ENCODE results near the gene SERPINA1.

SERPINA1 gene

GRCh38 chr14:94367347-94368242 is 20.8 kb downstream of the SERPINA1 start:
- H3K4me3 ChIP-seq (ENCODE audit: low read depth, low read length) = no peak overlapping the region
- no peak for TF ChIP-seq CTCF (IDR thresholded peaks at IDR 0.05; ENCODE audit: borderline replicate concordance, insufficient read depth, low read depth, low read length)

- no peak for TF ChIP-seq CTCF (IDR thresholded peaks at IDR 0.05; ENCODE audit: borderline replicate concordance, insufficient read depth, low read depth, low read length)
Observed at GRCh38 chr14:94366146-94366915, 22.1 kb downstream of the SERPINA1 start, which contains the start of gene SERPINA2. TSS of gene SERPINA2 (minus strand) at chr14:94366698.

GRCh38 chr14:94365624-94366023 is 22.8 kb downstream of the SERPINA1 start:
- no peak for TF ChIP-seq CTCF (IDR thresholded peaks at IDR 0.05; ENCODE audit: borderline replicate concordance, insufficient read depth, low read depth, low read length)
- no peak overlapping the region for H3K4me3 ChIP-seq (ENCODE audit: low read depth, low read length)

More at GRCh38 chr14:94366146-94366915, 22.1 kb downstream of the SERPINA1 start, which contains the start of gene SERPINA2:
- no peak within 1 kb of the TSS for H3K4me3 ChIP-seq (ENCODE audit: low read depth, low read length)

- no peak overlapping the region for H3K4me3 ChIP-seq (ENCODE audit: low read depth, low read length)
- no peak for TF ChIP-seq CTCF (IDR thresholded peaks at IDR 0.05; ENCODE audit: borderline replicate concordance, insufficient read depth, low read depth, low read length)
Observed at GRCh38 chr14:94364964-94365363, 23.4 kb downstream of the SERPINA1 start.

GRCh38 chr14:94364037-94364436 is 24.4 kb downstream of the SERPINA1 start:
- no peak for TF ChIP-seq CTCF (IDR thresholded peaks at IDR 0.05; ENCODE audit: borderline replicate concordance, insufficient read depth, low read depth, low read length)
- no peak overlapping the region for H3K4me3 ChIP-seq (ENCODE audit: low read depth, low read length)

GRCh38 chr14:94363151-94363624 is 25.2 kb downstream of the SERPINA1 start:
- TF ChIP-seq CTCF (IDR thresholded peaks at IDR 0.05; ENCODE audit: borderline replicate concordance, insufficient read depth, low read depth, low read length) = no peak
- H3K4me3 ChIP-seq (ENCODE audit: low read depth, low read length) = no peak overlapping the region

Measured in GM12875 (cell line).